ENCODE measurements around the gene FNIP2. TPM values are rescaled to one million over a fixed set of nuclear protein-coding genes. Genes with fewer than 3 reads are reported as not detected.
"Not testable (repeated sequence)": the region's sequence is repeated elsewhere in the genome, so short reads cannot be mapped to it uniquely, and the experiment has no call there.

Gene FNIP2
- total and polyA plus RNA-seq, 2 donors (not counting 1 experiment from before 2014, with no cell fraction given): 16.9 to 36.8 TPM

GRCh38 chr4:158946825-158947224 is 178.0 kb downstream of the FNIP2 start:
- Histone ChIP-seq H3K4me3 (replicated peaks in 1 of 4; ENCODE audit: control extremely low read depth in 1 of 4, insufficient read depth in 1 of 4, low read depth in 3 of 4, low read length in 4 of 4) (no peak overlapping the region), H3K27me3 (ENCODE audit: control insufficient read depth, insufficient read depth, low read length) (no peaks in the 10 kb centered on the region), H3K9ac (ENCODE audit: insufficient read depth, low read length) (no peak overlapping the region), H4K20me1 (ENCODE audit: control insufficient read depth, extremely low read depth, insufficient read depth, low read length) (no peaks in the 10 kb centered on the region), H3K4me2 (ENCODE audit: extremely low read depth, insufficient read depth, low read length) (no peak overlapping the region), H3K36me3 (ENCODE audit: control insufficient read depth, insufficient read depth, low read length) (no peaks in the 10 kb centered on the region), H3K4me1 (ENCODE audit: control insufficient read depth, extremely low read depth, insufficient read depth, low read length) (no peaks in the 10 kb centered on the region), H3K27ac (ENCODE audit: insufficient read depth, low read length) (no peak overlapping the region), H2AFZ (ENCODE audit: low read length) (no peak overlapping the region), H3K79me2 (ENCODE audit: control insufficient read depth, insufficient read depth, low read length) (no peaks in the 10 kb centered on the region), H3K9me3 (ENCODE audit: control insufficient read depth, insufficient read depth, low read depth, low read length) (no peaks in the 10 kb centered on the region)
- DNase-seq (ENCODE audit: low read depth in 2 of 2): no peak
- no peak for TF ChIP-seq CTCF (conservative IDR thresholded peaks at IDR 0.05 in 1 of 2, IDR thresholded peaks at IDR 0.05 in 1 of 2; ENCODE audit: low read depth in 1 of 2, low read length in 2 of 2)
- TF ChIP-seq EZH2 (IDR thresholded peaks at IDR 0.05; ENCODE audit: low read length, missing control alignments): no peak

GRCh38 chr4:158948071-158948470 is 179.2 kb downstream of the FNIP2 start:
- H3K4me3 ChIP-seq (replicated peaks in 1 of 4; ENCODE audit: control extremely low read depth in 1 of 4, insufficient read depth in 1 of 4, low read depth in 3 of 4, low read length in 4 of 4): no peak overlapping the region
- no peaks in the 10 kb centered on the region for H3K9me3 ChIP-seq (ENCODE audit: control insufficient read depth, insufficient read depth, low read depth, low read length)
- no peak for TF ChIP-seq EZH2 (IDR thresholded peaks at IDR 0.05; ENCODE audit: low read length, missing control alignments)
- no peak for TF ChIP-seq CTCF (conservative IDR thresholded peaks at IDR 0.05 in 1 of 2, IDR thresholded peaks at IDR 0.05 in 1 of 2; ENCODE audit: low read depth in 1 of 2, low read length in 2 of 2)
- no peak overlapping the region for H3K9ac ChIP-seq (ENCODE audit: insufficient read depth, low read length)
- no peaks in the 10 kb centered on the region for H3K36me3 ChIP-seq (ENCODE audit: control insufficient read depth, insufficient read depth, low read length)
- no peak for DNase-seq (ENCODE audit: low read depth in 2 of 2)
- H3K79me2 ChIP-seq (ENCODE audit: control insufficient read depth, insufficient read depth, low read length): no peaks in the 10 kb centered on the region
- no peak overlapping the region for H3K27ac ChIP-seq (ENCODE audit: insufficient read depth, low read length)
- H3K27me3 ChIP-seq (ENCODE audit: control insufficient read depth, insufficient read depth, low read length): no peaks in the 10 kb centered on the region
- no peaks in the 10 kb centered on the region for H3K4me1 ChIP-seq (ENCODE audit: control insufficient read depth, extremely low read depth, insufficient read depth, low read length)
- no peaks in the 10 kb centered on the region for H4K20me1 ChIP-seq (ENCODE audit: control insufficient read depth, extremely low read depth, insufficient read depth, low read length)
- H3K4me2 ChIP-seq (ENCODE audit: extremely low read depth, insufficient read depth, low read length): no peak overlapping the region
- no peak overlapping the region for H2AFZ ChIP-seq (ENCODE audit: low read length)

GRCh38 chr4:158949099-158949498 is 180.3 kb downstream of the FNIP2 start:
- Histone ChIP-seq H3K4me2 (ENCODE audit: extremely low read depth, insufficient read depth, low read length) (no peak overlapping the region), H3K9ac (ENCODE audit: insufficient read depth, low read length) (no peak overlapping the region), H3K27me3 (ENCODE audit: control insufficient read depth, insufficient read depth, low read length) (no peaks in the 10 kb centered on the region), H4K20me1 (ENCODE audit: control insufficient read depth, extremely low read depth, insufficient read depth, low read length) (no peaks in the 10 kb centered on the region), H3K4me3 (replicated peaks in 1 of 4; ENCODE audit: control extremely low read depth in 1 of 4, insufficient read depth in 1 of 4, low read depth in 3 of 4, low read length in 4 of 4) (no peak overlapping the region), H3K36me3 (ENCODE audit: control insufficient read depth, insufficient read depth, low read length) (no peaks in the 10 kb centered on the region), H3K79me2 (ENCODE audit: control insufficient read depth, insufficient read depth, low read length) (no peaks in the 10 kb centered on the region), H3K9me3 (ENCODE audit: control insufficient read depth, insufficient read depth, low read depth, low read length) (no peaks in the 10 kb centered on the region), H2AFZ (ENCODE audit: low read length) (no peak overlapping the region), H3K27ac (ENCODE audit: insufficient read depth, low read length) (no peak overlapping the region), H3K4me1 (ENCODE audit: control insufficient read depth, extremely low read depth, insufficient read depth, low read length) (no peaks in the 10 kb centered on the region)
- TF ChIP-seq EZH2 (IDR thresholded peaks at IDR 0.05; ENCODE audit: low read length, missing control alignments) (no peak), CTCF (conservative IDR thresholded peaks at IDR 0.05 in 1 of 2, IDR thresholded peaks at IDR 0.05 in 1 of 2; ENCODE audit: low read depth in 1 of 2, low read length in 2 of 2) (no peak)
- DNase-seq (ENCODE audit: low read depth in 2 of 2): peak; percentile 58 to 65

- H4K20me1 ChIP-seq (ENCODE audit: control insufficient read depth, extremely low read depth, insufficient read depth, low read length); H3K9ac ChIP-seq (ENCODE audit: insufficient read depth, low read length); H3K4me3 ChIP-seq (replicated peaks in 1 of 4; ENCODE audit: control extremely low read depth in 1 of 4, insufficient read depth in 1 of 4, low read depth in 3 of 4, low read length in 4 of 4); H3K9me3 ChIP-seq (ENCODE audit: control insufficient read depth, insufficient read depth, low read depth, low read length); H2AFZ ChIP-seq (ENCODE audit: low read length); H3K27ac ChIP-seq (ENCODE audit: insufficient read depth, low read length); H3K4me2 ChIP-seq (ENCODE audit: extremely low read depth, insufficient read depth, low read length); H3K4me1 ChIP-seq (ENCODE audit: control insufficient read depth, extremely low read depth, insufficient read depth, low read length); H3K79me2 ChIP-seq (ENCODE audit: control insufficient read depth, insufficient read depth, low read length); H3K27me3 ChIP-seq (ENCODE audit: control insufficient read depth, insufficient read depth, low read length); H3K36me3 ChIP-seq (ENCODE audit: control insufficient read depth, insufficient read depth, low read length); DNase-seq (ENCODE audit: low read depth in 2 of 2): not testable (repeated sequence)
Observed at GRCh38 chr4:158952221-158952774, 183.5 kb downstream of the FNIP2 start.

GRCh38 chr4:158956345-158956744 is 187.5 kb downstream of the FNIP2 start:
- H3K4me3 ChIP-seq (replicated peaks in 1 of 4; ENCODE audit: control extremely low read depth in 1 of 4, insufficient read depth in 1 of 4, low read depth in 3 of 4, low read length in 4 of 4); H3K4me1 ChIP-seq (ENCODE audit: control insufficient read depth, extremely low read depth, insufficient read depth, low read length); H3K9ac ChIP-seq (ENCODE audit: insufficient read depth, low read length); H3K36me3 ChIP-seq (ENCODE audit: control insufficient read depth, insufficient read depth, low read length); DNase-seq (ENCODE audit: low read depth in 2 of 2); H3K4me2 ChIP-seq (ENCODE audit: extremely low read depth, insufficient read depth, low read length); H4K20me1 ChIP-seq (ENCODE audit: control insufficient read depth, extremely low read depth, insufficient read depth, low read length); H3K27me3 ChIP-seq (ENCODE audit: control insufficient read depth, insufficient read depth, low read length); H2AFZ ChIP-seq (ENCODE audit: low read length); H3K27ac ChIP-seq (ENCODE audit: insufficient read depth, low read length); H3K79me2 ChIP-seq (ENCODE audit: control insufficient read depth, insufficient read depth, low read length); H3K9me3 ChIP-seq (ENCODE audit: control insufficient read depth, insufficient read depth, low read depth, low read length): not testable (repeated sequence)
